IPS-NIHi11 (cell line): ENCODE measurements around the gene PHLDA1.
"Not testable (repeated sequence)": the region's sequence is repeated elsewhere in the genome, so short reads cannot be mapped to it uniquely, and the experiment has no call there.

Source experiments
- DNase-seq: peaks from one replicate; pipeline ENCODE4 v3.0.0; 2012; ENCODE audit warnings: mixed read lengths, low spot score

Gene PHLDA1

DNA sequence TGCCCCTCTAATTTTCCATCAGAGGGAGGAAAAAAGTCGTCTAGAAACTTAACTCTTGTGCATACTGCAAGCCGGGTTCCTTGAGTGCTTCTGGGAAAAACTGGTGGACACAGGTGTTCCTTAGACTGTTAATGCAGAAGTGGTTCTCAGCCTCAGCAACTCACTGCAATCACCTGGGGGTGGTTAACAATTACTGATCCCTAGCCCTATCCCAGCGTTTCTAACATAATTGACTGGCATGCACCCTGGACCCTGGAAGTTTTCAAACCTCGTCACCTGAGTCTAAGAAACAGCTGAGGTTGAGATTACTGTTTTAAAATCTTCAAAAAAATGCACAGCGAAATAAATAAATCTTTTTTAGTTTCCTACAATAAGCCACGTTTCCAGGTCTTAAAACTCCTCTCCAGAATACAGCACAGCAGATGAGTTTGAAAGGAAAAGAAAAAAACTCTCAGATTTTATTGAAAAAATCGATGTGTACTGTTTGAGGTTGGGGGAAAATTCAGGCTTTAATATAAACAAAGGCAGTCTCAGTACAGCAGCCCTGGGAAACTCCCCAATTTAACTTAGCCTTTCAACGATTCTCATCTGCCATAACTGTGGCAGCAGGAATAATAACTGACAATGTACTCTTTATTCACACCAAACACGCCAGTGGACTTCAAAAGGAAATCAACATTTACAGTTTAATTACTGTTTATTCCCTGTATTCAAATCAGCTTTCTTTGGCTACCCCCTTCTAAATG is 45.4 kb downstream of the PHLDA1 start:
- DNase-seq, result no peak

DNA sequence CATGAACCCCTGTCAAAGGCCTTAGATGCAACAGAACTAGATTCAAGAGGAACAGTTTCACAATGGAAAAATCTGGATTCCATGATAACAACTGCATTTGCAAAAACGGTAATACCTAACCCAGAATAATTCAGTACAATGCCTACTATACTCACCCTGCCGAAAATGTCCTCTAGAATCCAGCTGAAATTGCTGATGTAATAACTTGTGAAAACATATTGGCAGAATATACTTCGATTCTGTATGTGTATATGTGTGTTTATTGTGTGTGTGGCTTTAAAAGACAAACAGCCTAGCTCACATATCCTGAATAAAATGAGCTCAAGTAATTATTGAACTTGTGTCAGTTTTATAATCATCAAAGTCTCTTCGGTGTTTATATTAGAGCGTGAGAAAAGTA is 46.0 kb downstream of the PHLDA1 start:
- no peak for DNase-seq

DNA sequence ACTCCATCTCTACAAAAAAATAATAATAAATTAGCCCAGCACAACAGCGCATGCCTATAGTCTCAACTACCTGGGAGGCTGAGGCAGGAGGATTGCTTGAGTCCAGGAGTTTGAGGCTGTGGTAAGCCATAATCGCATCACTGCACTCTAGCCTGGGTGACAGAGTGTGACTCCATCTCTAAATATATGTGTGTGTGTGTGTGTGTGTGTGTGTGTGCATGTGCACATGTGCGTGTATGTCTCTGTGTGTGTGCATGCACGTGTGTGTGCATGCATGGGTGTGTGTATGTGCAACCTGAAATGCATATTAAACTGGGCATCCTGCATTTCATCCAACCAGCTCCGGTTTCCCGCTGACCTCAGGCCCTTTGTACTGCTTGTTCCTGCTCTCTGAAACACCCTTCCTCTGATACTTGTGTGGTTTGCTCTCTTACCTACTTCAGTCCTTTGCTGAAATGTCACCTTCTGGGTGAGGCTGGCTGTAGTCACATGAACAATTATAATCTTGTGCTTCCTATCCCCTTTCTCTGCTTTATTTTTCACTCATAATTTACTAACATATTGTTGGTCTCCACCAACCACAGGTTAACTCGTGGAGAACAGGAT is 46.9 kb downstream of the PHLDA1 start:
- DNase-seq, result no peak

GRCh38 chr12:75983851-75984250 is 47.7 kb downstream of the PHLDA1 start:
- DNase-seq, result not testable (repeated sequence)

DNA sequence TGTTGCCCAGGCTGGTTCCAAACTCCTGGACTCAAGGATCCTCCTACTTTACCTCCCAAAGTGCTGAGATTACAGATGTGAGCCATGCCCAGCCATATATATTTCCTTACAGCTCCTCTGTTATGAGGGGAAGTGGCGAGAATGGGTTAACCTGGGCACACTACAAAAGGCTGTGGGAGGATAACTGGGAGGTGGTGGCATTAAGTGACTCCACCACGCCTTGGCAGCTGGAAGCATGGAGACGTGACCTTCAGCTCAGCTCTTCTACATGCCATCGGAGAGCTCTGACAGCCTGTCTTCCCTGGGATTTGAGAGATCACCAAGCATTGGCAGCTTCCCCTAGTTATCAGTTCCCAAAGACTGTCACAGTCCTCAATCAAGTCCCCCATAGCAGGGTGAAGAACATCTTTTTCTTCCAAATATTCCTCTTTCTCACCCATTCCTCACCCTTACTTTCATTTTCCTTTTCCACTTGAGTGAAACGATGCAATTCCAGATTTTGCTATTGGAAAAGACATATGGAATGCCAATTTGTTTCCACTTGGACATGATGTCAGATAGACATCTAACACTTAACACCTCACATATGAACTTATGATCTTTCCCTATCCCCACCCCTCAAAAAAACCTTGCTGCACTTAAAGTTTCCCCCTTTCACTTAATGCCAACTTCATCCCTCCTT is 48.5 kb downstream of the PHLDA1 start:
- DNase-seq, result no peak

DNA sequence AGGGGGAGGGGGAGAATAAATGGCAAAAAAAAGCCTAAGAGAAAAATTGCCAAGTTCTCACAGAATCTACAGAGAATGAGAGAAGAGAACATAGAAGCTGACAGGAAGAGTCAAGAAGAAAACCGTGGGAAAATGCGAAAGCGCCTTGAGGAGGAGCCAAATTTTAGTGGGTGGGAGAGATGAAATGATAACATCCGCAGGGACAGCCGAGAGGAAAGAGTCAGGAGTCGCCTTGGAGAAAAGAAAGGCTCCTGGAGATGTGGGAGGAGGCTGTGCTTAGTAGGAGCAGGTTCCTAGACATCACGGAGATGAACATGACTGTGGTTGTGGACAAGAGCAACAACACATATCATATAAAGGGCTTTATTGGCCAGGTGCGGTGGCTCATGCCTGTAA is 49.4 kb downstream of the PHLDA1 start:
- no peak for DNase-seq

GRCh38 chr12:75981247-75982168 is 50.1 kb downstream of the PHLDA1 start:
- DNase-seq, result no peak

GRCh38 chr12:75979181-75979580 is 52.4 kb downstream of the PHLDA1 start:
- DNase-seq, result no peak

DNA sequence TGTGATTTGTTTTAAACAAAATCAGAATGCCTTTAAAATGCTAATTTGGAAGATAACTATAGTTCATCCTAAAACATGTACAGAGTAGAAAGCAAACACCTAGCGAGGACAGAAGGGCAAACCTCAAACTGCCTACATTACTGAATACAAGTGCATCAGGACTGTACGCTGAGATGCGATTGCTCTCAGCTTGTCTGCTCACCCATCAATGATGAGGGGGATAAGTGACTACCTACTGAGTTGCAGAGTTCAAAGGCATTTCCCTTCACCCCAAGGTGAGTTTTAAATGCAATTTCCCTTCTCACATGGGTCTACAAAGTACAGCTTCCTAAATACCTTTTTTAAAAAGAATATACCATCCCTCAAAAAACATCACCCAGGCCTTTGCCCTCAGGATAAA is 52.9 kb downstream of the PHLDA1 start:
- DNase-seq, result no peak

DNA sequence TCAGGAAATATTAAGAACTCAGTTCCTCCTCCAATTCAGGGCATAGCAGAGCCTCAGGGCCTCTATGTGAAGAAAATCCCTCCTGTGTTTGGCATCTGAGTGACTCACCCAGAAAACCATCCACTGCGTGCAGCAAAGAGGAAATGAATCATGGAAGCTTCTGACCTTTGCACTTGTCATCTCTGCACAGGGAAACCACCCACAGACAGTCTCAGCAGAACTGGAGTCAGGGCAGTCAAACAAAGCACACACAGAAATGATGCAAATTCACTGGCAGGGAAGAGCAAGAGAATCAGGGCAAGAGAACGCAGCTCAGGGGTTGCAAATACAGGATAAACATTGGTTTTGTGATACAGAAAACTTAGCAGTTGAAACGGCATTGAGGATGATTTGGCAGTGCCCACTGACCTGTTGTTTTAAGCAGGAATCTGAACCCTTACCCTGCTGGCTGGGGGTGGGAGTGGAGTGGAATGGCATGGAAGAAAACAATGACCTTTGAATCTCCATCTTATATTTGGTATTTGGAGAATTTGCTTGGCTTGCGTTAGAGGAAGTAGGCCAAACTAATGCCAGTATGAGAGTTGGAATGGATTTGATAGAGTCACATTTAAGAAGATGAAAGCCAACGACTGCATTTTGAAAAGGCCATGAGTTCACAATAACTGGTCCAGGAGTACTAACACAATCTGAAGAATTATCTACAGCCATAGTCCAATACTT is 53.5 kb downstream of the PHLDA1 start:
- peak; percentile 44 for DNase-seq

DNA sequence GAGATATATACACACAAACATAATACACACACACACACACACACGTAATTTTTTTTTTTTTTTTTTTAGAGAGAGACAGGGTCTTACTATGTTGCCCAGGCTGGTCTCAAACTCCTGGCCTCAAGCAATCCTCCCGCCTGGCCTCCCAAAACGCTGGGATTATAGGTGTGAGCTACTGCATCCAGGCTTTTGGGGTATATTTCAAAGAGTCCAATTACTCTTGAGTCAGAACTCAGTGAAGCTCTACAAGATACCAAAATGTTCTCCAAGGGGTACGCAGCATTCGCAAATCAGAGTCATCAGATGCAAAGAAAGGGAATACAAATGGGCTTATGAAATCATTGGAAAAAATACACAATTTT is 54.0 kb downstream of the PHLDA1 start:
- no peak for DNase-seq

DNA sequence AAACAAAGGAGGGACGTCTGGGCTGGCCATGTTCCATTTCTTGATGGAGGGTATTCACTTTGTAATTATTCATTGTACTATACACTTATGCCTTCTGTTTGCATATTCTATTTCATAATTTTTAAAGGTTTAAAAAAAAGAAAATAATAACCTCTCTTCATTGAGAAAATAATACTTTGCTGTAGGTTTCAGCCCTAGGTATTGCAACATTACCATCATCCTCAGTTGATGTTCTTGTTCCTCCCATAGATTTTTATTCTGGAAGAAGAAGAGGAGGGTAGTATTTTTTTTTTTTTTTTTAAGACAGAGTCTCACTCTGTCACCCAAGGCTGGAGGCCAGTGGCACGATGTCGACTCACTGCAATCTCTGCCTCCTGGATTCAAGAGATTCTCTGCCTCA is 54.7 kb downstream of the PHLDA1 start:
- DNase-seq, result no peak

DNA sequence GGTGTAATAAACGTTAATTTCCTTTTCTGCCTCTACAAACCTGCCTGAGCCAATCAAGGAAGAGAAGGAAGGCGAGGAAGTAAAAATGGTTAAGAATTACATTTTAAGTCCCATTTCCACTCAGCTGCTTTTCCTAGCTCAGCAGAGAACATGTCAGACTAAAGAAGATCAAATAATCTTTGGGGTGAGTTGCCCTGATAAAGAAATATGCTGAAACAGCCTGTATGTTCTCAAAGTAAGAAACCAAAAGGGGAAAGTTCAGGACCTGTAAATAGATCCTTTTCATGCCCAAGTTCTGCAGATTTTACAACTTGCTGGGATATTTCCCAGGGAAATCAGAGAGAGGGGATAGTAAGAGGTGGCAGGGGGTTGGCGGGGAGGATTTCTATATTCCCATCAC is 55.5 kb downstream of the PHLDA1 start:
- DNase-seq, result no peak

DNA sequence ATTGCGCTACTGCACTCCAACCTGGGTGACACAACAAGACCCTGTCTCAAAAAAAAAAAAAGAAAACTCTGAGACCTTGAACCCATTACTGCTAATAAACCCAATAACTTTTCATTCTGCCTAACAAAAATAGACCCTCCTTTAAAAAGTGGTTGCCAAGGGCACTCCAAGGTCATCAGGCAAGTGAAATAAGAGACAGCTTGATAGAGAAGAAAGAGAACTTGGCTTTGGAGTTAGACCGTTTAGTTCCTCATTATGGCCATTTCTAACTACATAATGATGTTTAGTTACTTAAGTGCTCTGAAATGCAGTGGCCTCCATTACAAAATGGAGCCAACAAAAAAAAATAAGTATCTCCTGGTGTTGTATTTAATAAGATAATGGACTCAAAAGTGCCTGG is 55.9 kb downstream of the PHLDA1 start:
- DNase-seq, result no peak
